Fibroblast of peridontal ligament (primary cell): ENCODE data around the gene ZFAND2A.
A peak's percentile ranks its signal among the peaks of the same experiment; 100 is the strongest.
"Not testable (repeated sequence)": the region's sequence is repeated elsewhere in the genome, so short reads cannot be mapped to it uniquely, and the experiment has no call there.

Experiments
- DNase-seq: peaks from one replicate; pipeline ENCODE4 v3.0.0-alpha.2; 2010; ENCODE audit errors: extremely low read depth

ZFAND2A gene

GRCh38 chr7:1151653-1152425, 8.2 kb downstream of the ZFAND2A start:
- no peak for DNase-seq

GRCh38 chr7:1151156-1151555, 8.8 kb downstream of the ZFAND2A start:
- DNase-seq: no peak

DNA sequence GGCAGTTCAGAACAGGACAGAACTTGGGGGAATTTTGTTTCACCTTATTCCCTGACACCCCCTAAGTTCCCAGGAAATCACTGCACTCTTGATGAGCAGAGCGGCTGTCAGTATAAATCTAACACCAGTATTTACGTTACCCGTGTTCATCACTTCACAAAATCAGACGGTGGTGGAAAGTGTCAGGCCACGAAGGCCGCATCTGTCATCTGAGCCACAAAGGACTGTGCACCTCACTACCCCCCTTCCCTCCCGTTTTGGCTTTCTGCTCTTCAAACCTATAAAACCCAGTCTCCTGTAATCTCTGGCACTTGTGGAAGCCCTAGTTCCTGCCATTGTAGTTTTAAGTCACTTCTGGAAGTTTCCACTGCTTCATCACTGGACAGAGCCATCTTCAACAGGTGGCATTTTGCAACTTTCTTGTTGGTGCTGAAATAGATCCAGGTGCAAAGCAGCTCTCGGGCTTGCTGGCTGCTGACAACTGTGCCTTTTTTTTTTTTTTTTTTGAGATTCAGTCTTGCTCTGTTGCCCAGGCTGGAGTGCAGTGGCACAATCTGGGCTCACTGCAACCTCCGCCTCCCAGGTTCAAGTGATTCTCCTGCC, 9.5 kb downstream of the ZFAND2A start:
- no peak for DNase-seq

- DNase-seq: no peak
Observed at GRCh38 chr7:1149351-1149794, 10.6 kb downstream of the ZFAND2A start.

DNA sequence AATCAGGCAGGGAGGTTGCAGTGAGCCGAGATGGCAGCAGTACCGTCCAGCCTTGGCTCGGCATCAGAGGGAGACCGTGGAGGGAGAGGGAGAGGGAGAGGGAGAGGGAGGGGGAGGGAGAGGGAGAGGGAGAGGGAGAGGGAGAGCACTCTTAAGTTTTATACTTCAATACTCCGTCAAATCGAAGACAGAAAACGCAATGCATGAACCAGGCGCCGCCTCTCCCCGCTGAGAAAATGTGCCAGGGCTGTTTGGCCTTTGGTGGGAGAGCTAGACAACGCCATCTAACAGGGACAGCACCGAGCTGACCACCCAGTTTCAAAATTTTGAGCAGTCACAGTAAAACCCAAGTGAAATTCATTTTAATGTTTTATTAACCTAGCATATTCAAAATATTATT, 12.1 kb downstream of the ZFAND2A start:
- not testable (repeated sequence) for DNase-seq

- peak; percentile 67 for DNase-seq
Observed at GRCh38 chr7:1144269-1144771, 15.7 kb downstream of the ZFAND2A start.

- DNase-seq: not testable (repeated sequence)
Observed at GRCh38 chr7:1143031-1143430, 17.0 kb downstream of the ZFAND2A start.

DNA sequence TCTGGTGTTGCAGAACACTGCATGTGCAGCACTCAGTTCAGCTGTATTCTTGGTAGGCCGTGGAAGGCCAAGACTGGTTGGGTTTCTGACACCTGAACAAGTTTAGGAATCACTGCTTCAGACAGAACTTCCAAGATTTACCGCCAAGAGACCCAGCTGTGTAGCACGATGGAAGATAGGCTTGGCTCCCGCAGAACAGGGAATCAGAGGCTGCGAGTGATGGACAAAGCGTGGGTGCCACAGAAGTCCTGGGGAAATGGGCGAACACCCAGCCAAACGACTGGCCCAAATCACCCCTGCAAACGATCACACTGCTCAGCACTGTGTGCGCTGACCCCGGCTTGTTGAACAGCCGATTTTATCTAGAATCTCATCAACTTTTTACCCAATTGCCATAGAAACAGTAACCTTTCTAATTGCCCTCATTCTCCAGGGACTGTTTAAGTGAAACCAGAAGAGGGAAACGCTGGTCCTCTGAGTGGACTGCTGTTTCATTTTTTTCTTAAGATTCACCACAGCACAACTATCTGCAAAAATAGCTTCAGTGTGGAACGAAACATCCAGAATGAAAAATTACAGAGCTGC, 17.9 kb downstream of the ZFAND2A start:
- peak; percentile 81 for DNase-seq

- DNase-seq: no peak
Observed at GRCh38 chr7:1141651-1142050, 18.3 kb downstream of the ZFAND2A start.

GRCh38 chr7:1140476-1141104, 19.4 kb downstream of the ZFAND2A start:
- DNase-seq: no peak

GRCh38 chr7:1137517-1138167, 22.4 kb downstream of the ZFAND2A start:
- no peak for DNase-seq

DNA sequence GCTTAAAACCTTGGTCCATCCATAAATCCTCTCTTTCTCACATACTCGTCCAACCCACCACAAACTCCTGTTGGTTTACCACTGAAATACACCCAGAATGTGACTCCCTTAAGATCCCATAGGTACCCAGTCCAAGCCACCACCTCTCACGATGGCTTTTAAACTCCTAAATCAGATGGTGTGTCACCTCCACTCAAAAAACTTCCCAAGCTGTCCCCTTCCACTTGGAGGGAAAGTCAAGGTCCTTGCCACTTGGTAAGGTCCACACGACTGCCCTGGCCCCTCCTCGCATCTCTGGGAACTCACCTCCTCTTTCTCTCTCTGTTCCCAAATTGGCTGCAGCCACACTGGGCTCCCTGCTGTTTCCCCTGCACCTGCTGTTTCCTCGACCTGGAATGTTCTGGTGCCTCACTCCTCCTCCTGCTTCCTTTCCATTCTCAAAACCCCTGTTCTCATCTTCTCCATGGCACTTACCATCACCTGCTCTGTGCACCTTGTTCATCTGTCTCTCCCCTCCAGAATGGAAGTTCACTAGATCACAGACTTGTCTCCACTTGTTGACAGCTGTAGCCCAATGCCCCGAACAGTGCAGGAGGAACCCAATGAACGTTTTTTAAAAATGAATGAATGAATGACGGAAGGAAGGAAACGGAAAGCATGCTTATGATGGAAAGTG, 23.0 kb downstream of the ZFAND2A start:
- no peak for DNase-seq

- DNase-seq: no peak
Observed at GRCh38 chr7:1134951-1135350, 25.0 kb downstream of the ZFAND2A start.

DNA sequence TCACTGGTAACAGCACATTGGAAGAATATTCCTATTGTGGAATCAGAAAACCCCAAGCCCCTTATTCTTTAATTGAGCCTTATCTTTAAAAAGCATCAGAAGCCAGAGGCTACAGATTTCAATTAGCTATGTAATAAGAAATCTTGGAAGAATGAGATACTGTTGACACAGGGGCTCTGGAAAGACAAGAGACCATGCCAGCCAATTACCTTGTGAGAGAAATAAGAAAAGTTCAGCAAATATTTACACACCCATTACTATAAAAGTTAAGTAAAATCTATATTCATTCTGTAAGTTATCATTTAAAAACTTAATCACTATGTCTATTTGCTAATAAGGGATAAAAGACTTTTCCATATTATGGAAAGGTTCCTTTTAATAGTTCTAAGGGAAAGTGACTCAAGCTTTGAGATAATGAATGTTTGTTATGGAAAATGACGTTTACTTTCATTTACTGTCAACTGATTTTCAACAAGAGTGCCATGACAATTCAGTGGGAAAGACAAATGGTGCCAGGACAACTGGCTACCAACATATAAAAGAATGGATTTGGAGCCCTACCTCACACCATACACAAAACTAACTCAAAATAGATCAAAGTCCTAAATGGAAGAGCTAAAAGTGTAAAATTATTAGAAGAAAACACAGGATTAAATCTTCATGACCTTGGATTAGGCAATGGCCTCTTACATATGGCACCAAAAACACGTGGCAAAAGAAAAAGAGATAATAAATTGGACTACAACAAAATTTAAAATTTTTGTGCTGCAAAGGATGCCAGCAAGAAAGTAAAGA, 28.3 kb downstream of the ZFAND2A start:
- no peak for DNase-seq

DNA sequence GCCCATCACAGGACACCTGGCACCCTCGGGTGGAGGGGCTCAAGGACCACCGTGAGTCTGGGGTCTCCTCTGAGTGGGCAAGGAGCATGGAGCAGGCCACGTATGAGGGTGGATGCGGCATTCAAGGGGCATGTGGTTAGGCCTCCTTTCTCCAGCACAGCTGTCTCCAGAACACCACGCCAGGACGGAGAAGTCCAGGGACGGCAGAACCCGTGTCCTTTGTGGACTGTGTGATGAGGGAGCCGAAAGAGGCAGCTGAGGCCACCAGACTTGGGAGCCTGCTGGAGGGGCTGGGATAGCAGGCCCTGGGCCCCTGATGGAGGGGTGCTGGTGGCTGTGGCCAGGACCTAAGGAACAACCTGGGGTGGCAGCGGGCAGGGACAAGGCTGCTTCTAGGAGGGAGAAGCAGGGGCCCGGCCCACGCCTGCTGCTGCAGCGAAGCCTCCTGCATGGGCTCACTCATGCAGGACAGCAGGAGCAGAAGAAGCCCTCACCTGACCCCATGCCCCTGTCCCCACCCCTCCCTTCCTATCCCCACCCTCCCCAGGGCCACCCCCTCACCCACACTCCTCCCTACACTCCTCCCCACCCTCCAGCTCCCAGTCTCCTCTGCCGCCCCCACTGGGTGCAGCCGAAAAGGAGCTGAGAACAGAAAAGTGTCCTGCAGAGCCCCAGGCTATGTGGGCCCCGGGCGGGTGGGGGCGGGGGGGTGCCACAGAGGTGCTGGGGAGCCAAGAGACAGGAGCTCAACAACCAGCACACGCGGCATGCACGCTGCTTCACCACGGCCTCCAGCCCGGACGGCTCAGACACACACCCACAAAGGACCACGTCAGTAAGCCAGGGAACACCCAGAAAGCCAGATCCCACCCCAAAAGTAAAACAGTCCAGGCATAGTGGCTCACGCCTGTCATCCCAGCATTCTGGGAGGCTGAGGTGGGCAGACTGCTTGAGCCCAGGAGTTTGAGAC, 29.7 kb downstream of the ZFAND2A start:
- DNase-seq: no peak

- DNase-seq: no peak
Observed at GRCh38 chr7:1129431-1129830, 30.6 kb downstream of the ZFAND2A start.

DNA sequence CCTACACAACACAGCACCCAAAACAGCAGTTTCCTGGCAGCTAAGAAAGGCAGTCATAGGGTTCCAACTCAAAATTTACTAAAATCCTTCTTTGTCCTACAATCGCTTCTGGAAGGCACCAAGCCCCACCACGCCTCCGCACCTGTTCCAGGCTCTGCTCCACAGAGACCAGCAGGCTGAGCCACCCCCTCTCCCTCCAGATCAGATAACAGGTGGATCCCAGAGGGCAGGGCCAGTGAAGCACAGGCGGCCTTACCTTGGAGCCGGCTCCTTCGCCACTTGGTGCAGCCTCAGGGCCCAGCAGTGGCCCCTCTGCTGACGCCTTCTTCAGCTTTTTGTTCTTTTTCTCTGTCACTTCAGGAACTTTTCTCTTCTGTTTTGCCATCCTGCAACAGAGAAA, 33.0 kb downstream of the ZFAND2A start:
- no peak for DNase-seq

GRCh38 chr7:1125603-1125969, 34.4 kb downstream of the ZFAND2A start:
- DNase-seq: no peak
